Heart right ventricle (tissue), 16 donors: ENCODE measurements around the gene BMAL1. TPM values are rescaled to one million over a fixed set of nuclear protein-coding genes. Genes with fewer than 3 reads are reported as not detected.

Experiments used
- ATAC-seq, 8 donors: fragments of 200-7000 bp; cut with Tn5 transposase; one replicate each; pipeline ENCODE4 v1.9.1; 2020; ENCODE audit warnings: mild to moderate bottlenecking in 8 of 8, moderate library complexity in 8 of 8, moderate number of reproducible peaks in 1 of 8
- DNase-seq, 2 donors: peaks; one replicate each; pipeline ENCODE4 v3.0.0-alpha.2; 2020
- H3K27ac ChIP-seq, 10 donors: fragments of 200-600 bp; sonication (generic) in 2 of 10; one replicate each; pipeline versions ENCODE4 v1.5.0 to v1.8.0; 2020 to 2022; ENCODE audit warnings: mild to moderate bottlenecking in 3 of 10
- H3K27me3 ChIP-seq, 7 donors: fragments of 200-600 bp; one replicate each; pipeline ENCODE4 v1.8.0; 2021 to 2022; ENCODE audit warnings: mild to moderate bottlenecking in 2 of 7
- H3K36me3 ChIP-seq, 9 donors: fragments of 200-600 bp; sonication (generic) in 1 of 9; one replicate each; pipeline versions ENCODE4 v1.5.0 to v1.8.0; 2020 to 2022; ENCODE audit warnings: mild to moderate bottlenecking in 2 of 9
- H3K4me1 ChIP-seq, 9 donors: fragments of 200-600 bp; sonication (generic) in 1 of 9; one replicate each; pipeline versions ENCODE4 v1.5.0 to v1.8.0; 2020 to 2022; ENCODE audit warnings: mild to moderate bottlenecking in 4 of 9
- H3K4me3 ChIP-seq, 10 donors: fragments of 200-600 bp; sonication (generic) in 2 of 10; one replicate each; pipeline versions ENCODE4 v1.5.0 to v1.8.0; 2020 to 2022; ENCODE audit warnings: mild to moderate bottlenecking in 7 of 10, moderate library complexity in 2 of 10
- H3K9me3 ChIP-seq, 11 donors: fragments of 200-600 bp in 10 of 11; sonication (generic) in 2 of 11; one replicate each; pipeline versions ENCODE4 v1.5.0 to v1.8.0; 2013 to 2022; ENCODE audit warnings: mild to moderate bottlenecking in 2 of 11, control low read depth in 1 of 11, moderate library complexity in 1 of 11
- WGBS, 2 donors: extraction: QIAGEN DNeasy Blood & Tissue Kit; methylation state at CpG; one replicate each; pipeline ENCODE4 v1.1.7; 2013; ENCODE audit warnings: inconsistent platforms in 1 of 2; 5-methylcytosine and 5-hydroxymethylcytosine counted together
- intact Hi-C, 10 donors: fragments of 100-400 bp; cut with DNase I; formaldehyde crosslinking; loops; one replicate each; pipeline versions ENCODE4 v1.11.1 to v1.14.2; 2022
- polyA plus RNA-seq, 2 donors: library from polyadenylated mRNA; stranded (reverse); fragments of 200-250 nt; gene quantifications; one replicate each; pipeline ENCODE4 v1.2.3, GENCODE V29; 2013
- total RNA-seq, 10 donors: library from RNA; stranded (reverse); fragmentation: NEBNext Ultra II Directional in 3 of 10; extraction: Animal tissue kit (Norgen Biotek cat#: 25700) in 3 of 10; gene quantifications; one replicate each; pipeline versions ENCODE4 v1.2.1 to v1.2.4, GENCODE V29; 2021 to 2023
- TF ChIP-seq, protein P1 (sequence below), 9 donors: fragments of 200-600 bp; sonication (generic) in 2 of 9; IDR thresholded peaks; one replicate each; pipeline versions ENCODE4 v1.5.0 to v1.8.0; 2021 to 2022; ENCODE audit warnings: antibody characterized with exemption in 9 of 9, mild to moderate bottlenecking in 5 of 9, moderate library complexity in 1 of 9
- donor health status: Arrhythmogenic right ventricular cardiomyopathy.
- donor health status: ischemic (EF 13 %, LVEDD 7.1; RV severe dilation, severe dysfunction).
- donor health status: healthy with polysubstance abuse.
- donor health status: DM: no; HTN: yes; CAD: no.
- donor health status: DM: no; HTN: no; CAD: no.
- donor health status: ischemic (EF 25% LVEDD 6.9; RV normal size, moderate dysfunction).
- donor health status: ischemic (EF 25% LVEDD 5.7; RV mildly dilated, moderate dysfunction).
- donor health status: healthy.
- donor health status: DM: yes; HTN: yes; CAD: no.
- donor health status: Ischemic cardiomyopathy.
- donor health status: ischemic (EF 35%, LVEDD 5.7; RV mildly dilated, moderate dysfunction).
- donor health status: nonischemic (EF 11% LVEDD 7.7; RV severe dilation, severe dysfunction).
- donor health status: DM: yes; HTN: yes; CAD: no.
- donor health status: PGD.
- donor health status: ischemic (EF 29% LVEDD 5.4; RV normal size, mild dysfunction).
- donor health status: nonischemic (EF 23%, LVEDD 6.1; RV moderate dilation, normal function).

The BMAL1 gene
- total and polyA plus RNA-seq, 12 donors = 2.9 to 19.9 (median 10.2) TPM

DNA sequence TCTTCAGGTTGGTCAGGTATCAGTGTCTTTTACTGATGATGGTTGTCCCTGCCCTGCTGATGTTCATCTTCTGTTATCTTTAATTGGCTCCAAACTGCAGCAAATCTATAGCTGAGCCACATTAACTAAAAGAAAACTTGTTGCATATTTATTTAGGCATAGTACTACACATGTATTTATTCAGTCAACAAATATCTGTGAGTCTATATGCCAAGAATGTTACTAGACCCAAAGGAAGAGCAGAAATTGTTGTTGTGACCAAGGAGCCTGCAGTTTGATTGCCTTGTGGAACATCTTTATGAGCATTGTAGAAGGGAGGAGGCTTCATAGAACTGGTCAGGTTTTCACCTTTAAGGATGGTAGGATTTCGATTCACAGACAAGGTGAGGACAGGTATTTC, 10.1 kb downstream of the BMAL1 start:
- ATAC-seq (no peak), DNase-seq (no peak)
- H3K4me1 ChIP-seq = peaks cover 0 to 24% (median 0%) of the 10 kb centered on the region in 9 donors
- H3K4me3 ChIP-seq = no peak overlapping the region
- TF ChIP-seq, protein P1, sequence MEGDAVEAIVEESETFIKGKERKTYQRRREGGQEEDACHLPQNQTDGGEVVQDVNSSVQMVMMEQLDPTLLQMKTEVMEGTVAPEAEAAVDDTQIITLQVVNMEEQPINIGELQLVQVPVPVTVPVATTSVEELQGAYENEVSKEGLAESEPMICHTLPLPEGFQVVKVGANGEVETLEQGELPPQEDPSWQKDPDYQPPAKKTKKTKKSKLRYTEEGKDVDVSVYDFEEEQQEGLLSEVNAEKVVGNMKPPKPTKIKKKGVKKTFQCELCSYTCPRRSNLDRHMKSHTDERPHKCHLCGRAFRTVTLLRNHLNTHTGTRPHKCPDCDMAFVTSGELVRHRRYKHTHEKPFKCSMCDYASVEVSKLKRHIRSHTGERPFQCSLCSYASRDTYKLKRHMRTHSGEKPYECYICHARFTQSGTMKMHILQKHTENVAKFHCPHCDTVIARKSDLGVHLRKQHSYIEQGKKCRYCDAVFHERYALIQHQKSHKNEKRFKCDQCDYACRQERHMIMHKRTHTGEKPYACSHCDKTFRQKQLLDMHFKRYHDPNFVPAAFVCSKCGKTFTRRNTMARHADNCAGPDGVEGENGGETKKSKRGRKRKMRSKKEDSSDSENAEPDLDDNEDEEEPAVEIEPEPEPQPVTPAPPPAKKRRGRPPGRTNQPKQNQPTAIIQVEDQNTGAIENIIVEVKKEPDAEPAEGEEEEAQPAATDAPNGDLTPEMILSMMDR (IDR thresholded peaks at IDR 0.05) = no peak
- H3K27ac ChIP-seq = no peak overlapping the region
- 85 to 87% methylated on average over 1 of the region's 1 CpG for WGBS, 2 donors
- H3K9me3 ChIP-seq = no peaks in the 10 kb centered on the region
- no peaks in the 10 kb centered on the region for H3K36me3 ChIP-seq
- H3K27me3 ChIP-seq = no peaks in the 10 kb centered on the region
- intact Hi-C loops = loop anchor here in 1 of 10 donors (5.0 kb wide), 1 partner anchor 35 kb away; no protein-coding TSS in a partner anchor

DNA sequence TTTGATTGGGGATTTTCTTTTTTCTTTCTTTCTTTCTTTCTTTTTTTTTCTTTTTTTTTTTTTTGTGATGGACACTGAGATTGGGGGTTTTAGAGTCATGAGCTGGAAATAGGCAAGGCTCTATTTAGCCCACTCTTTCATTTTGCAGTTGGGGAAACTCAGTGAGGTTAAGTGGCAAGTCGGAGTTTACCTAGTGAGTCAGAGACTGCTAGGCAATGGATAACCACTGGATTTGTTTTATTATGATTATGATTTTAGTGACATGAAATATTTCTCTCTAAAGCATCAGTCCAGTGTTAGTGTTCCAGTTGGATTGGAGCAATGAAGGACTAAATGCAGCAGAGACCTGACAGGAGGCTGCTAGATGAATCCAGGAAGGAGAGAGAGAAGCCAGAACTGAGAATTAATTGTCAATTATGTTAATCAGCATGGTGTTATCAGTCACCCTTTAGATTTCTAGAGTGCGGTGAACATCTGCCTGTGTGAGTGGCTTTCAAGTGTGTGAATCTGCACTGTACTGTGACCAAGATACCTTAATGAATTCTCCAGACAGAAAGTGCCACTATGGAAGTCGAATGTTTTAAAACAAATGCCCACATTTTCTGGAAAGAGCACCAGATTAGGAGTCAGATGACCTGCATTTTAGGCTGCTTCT, 10.9 kb downstream of the BMAL1 start:
- TF ChIP-seq, protein P1 (IDR thresholded peaks at IDR 0.05) = no peak
- no peaks in the 10 kb centered on the region for H3K27me3 ChIP-seq
- intact Hi-C loops = loop anchor here in 1 of 10 donors (5.0 kb wide), 1 partner anchor 34 kb away; no protein-coding TSS in a partner anchor
- no peak overlapping the region for H3K4me3 ChIP-seq
- no peak for ATAC-seq
- no peaks in the 10 kb centered on the region for H3K9me3 ChIP-seq
- H3K36me3 ChIP-seq = no peaks in the 10 kb centered on the region
- WGBS, 2 donors = 88 to 95% methylated on average over 3 of the region's 3 CpGs
- H3K4me1 ChIP-seq = peaks cover 0 to 24% (median 0%) of the 10 kb centered on the region in 9 donors
- H3K27ac ChIP-seq = no peak overlapping the region
- DNase-seq = no peak

DNA sequence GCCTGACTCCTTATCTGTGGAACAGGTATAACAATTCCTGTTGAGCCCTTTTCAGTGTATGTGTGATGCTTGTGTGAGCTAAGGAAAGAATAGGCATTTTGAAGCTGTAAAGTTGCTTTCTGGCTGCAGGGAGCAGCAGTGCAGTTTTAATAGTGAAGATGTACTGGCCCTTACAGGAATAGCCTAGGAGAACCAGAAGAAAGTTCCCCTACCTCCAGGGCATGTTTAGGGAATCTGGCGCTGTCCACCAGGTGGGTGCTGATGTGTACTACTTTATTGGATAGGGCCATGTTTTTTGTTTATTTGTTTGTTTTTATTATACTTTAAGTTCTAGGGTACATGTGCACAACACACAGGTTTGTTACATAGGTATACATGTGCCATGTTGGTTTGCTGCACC, 11.5 kb downstream of the BMAL1 start:
- TF ChIP-seq, protein P1 (IDR thresholded peaks at IDR 0.05) = no peak
- Histone ChIP-seq H3K4me1 (peaks cover 0 to 26% (median 0%) of the 10 kb centered on the region in 9 donors), H3K9me3 (no peaks in the 10 kb centered on the region), H3K36me3 (no peaks in the 10 kb centered on the region), H3K27ac (no peak overlapping the region), H3K27me3 (no peaks in the 10 kb centered on the region), H3K4me3 (no peak overlapping the region)
- WGBS, 2 donors = 83 to 90% methylated on average over 1 of the region's 1 CpG
- ATAC-seq (no peak), DNase-seq (no peak)
- intact Hi-C loops = loop anchor here in 1 of 10 donors (5.0 kb wide), 1 partner anchor 33 kb away; no protein-coding TSS in a partner anchor

DNA sequence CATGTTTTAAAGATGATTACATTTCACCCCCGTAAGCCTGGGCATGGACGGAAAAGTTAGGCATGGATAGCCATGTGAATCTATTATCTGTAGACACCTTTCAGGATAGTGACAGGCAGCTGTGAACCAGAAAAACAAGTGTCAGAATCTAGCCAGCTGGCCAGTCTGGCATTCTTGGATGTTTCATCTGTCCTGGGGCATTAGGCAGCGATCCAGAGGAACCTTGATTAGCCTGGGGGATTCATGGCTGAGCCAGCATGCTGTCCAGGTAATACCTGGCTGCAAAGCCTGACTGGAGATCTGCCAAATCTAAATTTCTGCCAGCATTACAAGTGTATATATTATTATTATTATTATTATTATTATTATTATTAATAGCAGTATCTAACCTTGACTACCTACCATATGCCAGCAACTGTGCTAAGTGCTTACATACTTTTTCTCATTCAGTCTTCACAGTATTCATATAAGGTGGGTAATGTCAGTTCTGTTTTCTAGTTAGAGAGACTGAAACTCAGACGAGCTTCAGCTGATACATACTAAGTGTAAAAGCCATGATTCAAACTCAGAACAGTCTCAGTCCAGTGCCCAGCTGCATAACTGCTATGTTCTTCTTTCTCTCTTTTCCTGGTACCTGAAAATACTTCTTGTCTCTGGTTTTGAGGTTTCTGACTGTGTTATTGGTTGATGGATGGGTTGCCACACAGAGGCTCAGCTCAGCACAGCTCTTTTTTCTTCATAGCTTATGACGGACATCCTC, 12.8 kb downstream of the BMAL1 start:
- peaks cover 5 to 38% (median 10%) of the 10 kb centered on the region in 9 donors for H3K4me1 ChIP-seq
- H3K27me3 ChIP-seq = no peaks in the 10 kb centered on the region
- WGBS, 2 donors = 73 to 89% methylated on average over 5 of the region's 5 CpGs
- TF ChIP-seq, protein P1 (IDR thresholded peaks at IDR 0.05) = no peak
- intact Hi-C loops = no loop called here
- no peak overlapping the region for H3K27ac ChIP-seq
- no peaks in the 10 kb centered on the region for H3K36me3 ChIP-seq
- H3K9me3 ChIP-seq = no peaks in the 10 kb centered on the region
- DNase-seq = no peak
- no peak for ATAC-seq
- no peak overlapping the region for H3K4me3 ChIP-seq
